ENCODE measurements around the gene ST3GAL3. TPM values are rescaled to one million over a fixed set of nuclear protein-coding genes. Genes with fewer than 3 reads are reported as not detected.

The ST3GAL3 gene, protein sequence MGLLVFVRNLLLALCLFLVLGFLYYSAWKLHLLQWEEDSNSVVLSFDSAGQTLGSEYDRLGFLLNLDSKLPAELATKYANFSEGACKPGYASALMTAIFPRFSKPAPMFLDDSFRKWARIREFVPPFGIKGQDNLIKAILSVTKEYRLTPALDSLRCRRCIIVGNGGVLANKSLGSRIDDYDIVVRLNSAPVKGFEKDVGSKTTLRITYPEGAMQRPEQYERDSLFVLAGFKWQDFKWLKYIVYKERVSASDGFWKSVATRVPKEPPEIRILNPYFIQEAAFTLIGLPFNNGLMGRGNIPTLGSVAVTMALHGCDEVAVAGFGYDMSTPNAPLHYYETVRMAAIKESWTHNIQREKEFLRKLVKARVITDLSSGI
- 5.4 and 7.0 TPM in 2 replicates for polyA plus RNA-seq

GRCh38 chr1:43707190-43708001 lies at the start of gene ST3GAL3:
ST3GAL3 (plus strand) TSS chr1:43707536; CDS start chr1:43736263, 28,727 bp downstream.

DNA sequence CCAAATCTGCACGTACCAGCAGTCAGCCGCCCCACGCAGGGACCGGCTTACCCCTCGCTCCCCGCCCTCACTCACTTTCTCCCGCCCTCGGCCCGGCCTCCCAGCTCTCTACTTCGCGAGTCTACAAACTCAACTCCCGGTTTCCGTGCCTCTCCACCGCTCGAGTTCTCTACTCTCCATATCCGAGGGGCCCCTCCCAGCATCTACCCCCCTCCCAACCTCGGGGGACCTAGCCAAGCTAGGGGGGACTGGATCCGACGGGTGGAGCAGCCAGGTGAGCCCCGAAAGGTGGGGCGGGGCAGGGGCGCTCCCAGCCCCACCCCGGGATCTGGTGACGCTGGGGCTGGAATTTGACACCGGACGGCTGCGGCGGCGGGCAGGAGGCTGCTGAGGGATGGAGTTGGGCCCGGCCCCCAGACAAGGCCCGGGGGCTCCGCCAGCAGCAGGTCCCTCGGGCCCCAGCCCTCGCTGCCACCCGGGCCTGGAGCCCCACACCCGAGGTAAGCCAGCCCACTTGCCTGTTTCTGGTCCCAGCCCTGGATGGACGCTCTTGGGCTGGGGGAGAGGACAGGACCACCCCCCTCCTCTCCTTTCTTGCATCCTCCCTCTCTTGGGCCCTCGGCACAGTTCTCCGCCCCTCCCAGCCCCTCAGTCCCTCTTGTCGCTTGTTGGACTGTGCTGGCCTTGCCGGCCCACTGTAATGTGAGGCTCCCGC lies 226.2 kb downstream of the ST3GAL3 start, which contains the start of gene ARTN:
TSS of gene ARTN (plus strand) at position 416 of the 715 bp plus-strand sequence. CDS start 1,856 bp downstream, outside the sequence.

GRCh38 chr1:43946236-43947060 lies 239.1 kb downstream of the ST3GAL3 start, which contains the start of gene IPO13:
IPO13 (plus strand) TSS chr1:43946950; CDS start chr1:43947601, 651 bp downstream.

GRCh38 chr1:43969746-43970466 lies 262.6 kb downstream of the ST3GAL3 start, which contains the start of gene DPH2:
DPH2 (plus strand) TSS chr1:43970010; CDS start chr1:43970176, 166 bp downstream.

GRCh38 chr1:43974443-43975248 lies 267.3 kb downstream of the ST3GAL3 start, which contains the start of gene ATP6V0B:
ATP6V0B (plus strand) TSS chr1:43974960; CDS start chr1:43975041, 81 bp downstream.

GRCh38 chr1:43978551-43979260 lies 271.4 kb downstream of the ST3GAL3 start, which contains the start of gene B4GALT2:
B4GALT2 (plus strand) TSS chr1:43979210; CDS start chr1:43981161, 1,951 bp downstream.

Other genes starting within 250 kb of the ST3GAL3 start
- gene PTPRF, start 176.7 kb upstream of the ST3GAL3 start, polyA plus RNA-seq: 2.9 and 6.2 TPM in 2 replicates
- 5.1 and 7.2 TPM in 2 replicates for gene KDM4A, start 57.4 kb upstream of the ST3GAL3 start, polyA plus RNA-seq
- 0.36 TPM in 1 of 2 replicates, not detected in the other for gene ARTN, start 226.3 kb downstream of the ST3GAL3 start, polyA plus RNA-seq
- gene IPO13, start 239.4 kb downstream of the ST3GAL3 start, polyA plus RNA-seq: 23.2 and 25.3 TPM in 2 replicates

All from Purkinje cell (primary cell).